Measurements from ENCODE around the gene ARHGAP42.

Gene ARHGAP42

DNA sequence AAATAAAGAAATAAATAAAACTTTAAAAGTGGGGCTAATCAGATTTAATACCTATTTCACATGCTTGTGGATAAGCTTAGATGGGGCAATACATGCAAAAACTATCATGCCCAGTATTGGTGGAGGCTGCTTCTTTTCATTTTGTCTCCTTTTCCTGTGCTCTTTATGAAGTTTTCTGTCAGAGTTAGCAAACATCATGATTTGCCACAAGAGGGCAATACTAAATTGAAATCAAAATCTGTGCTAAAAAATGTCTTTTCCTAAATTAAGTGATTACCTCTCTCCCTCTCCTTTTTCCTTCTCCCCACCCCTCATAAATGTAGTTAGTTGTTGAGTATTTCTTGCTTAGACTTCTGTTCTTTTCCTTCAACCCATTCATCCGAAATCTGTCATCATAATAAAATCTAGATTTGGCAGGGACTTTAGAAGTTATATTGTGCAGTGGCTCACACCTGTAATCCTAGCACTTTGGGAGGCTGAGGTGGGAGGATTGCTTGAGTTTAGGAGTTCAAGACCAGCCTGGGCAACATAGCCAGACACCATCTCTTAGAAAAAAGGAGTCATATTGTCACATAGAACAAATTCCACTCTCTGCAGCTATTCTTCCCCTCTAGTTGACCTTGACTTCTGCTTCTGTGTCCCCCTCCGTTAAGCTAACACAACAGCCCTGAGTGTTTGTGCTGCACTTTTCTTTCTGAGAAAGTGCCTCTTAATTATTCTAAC is 4.7 kb upstream of the ARHGAP42 start:
- DNase-seq (ENCODE audit: low read depth) = no peak

DNA sequence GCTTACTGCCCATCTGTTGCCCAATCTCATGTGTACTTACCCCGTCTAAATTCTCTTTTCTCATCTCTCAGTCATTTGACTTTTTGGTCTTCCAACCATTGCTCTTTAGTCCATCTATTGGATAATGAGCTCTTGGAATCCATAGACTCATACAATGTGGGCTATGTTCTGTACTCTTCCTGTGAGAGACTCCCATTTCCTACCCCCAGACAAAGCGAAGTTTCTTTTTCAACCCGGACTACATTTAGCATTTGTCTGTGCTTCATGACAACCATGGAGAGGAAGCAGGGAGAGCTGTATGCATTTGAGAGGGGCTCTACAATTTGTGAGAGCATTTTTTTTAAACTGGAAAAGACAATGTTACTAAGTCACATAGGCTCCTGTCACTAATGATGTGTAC is 4.0 kb upstream of the ARHGAP42 start:
- no peak for DNase-seq (ENCODE audit: low read depth)

DNA sequence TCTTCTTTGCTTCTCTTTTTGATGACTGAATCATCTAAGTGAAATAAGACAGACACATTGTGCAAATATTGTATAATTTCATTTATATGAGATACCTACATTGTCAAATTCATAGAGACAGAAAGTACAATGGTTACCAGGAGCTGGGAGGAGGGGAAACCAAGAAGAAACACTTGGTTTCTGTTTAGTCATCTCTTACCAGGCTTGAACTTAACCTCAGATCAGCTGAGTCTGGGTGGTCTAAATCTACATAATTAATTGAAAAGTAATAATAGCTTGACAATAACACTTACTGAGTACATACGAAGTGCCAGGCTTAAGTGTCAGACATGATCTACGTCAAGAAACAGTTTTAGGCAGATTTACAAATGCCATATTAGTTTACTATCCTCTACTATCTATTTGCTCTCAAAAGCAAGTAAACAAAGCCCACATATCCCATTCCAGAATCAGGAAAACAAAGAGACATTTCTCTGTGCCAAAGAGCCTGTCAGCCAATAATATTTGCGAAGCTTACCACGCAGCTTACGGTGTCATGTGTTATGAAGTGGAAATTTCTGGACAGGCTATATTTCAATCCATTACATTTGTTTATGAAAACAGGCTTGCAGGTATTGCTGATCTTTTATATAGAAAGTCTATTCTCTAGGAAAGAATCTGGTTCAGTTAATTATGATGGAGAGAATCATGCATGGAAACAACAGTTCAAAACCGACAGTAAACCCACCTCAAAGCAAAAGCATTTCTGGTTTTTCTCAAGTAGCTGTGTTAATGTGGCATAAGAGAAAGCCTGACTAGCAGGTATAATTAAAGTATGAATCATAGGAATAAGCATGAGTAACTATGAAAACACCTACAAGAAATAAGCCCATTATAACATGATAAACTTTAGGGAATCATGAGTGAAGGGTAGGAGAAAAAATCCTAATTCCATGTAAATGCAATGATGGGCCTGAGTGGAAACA is 2.7 kb upstream of the ARHGAP42 start:
- no peak for DNase-seq (ENCODE audit: low read depth)

DNA sequence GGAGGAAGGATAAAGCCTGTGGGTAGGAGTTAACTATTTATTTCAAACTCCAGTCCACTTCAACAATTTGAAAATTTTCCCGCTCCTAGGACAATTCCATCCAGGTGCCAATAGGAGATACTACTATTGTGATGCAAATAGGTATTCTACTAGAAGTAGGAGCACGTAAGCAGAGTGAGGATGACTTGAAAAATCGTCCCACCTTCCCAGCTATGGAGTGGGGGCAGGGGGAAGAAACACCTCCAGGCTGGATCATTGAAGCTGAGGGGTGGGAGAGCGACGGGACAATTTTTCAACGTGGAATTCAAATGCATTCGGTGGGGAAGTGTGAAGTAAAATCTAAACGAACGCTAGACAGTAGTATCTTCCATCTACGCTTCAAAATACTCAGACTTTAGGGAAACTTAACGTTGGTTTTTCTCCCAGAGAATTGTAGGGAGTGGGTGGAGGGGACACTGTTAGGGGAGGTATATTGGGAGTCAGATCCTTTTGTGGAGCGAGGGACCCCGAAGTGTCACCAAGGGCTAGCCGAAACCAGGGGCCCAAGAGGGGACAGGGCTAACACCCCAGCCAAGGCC is 523 bp upstream of the ARHGAP42 start:
- no peak for DNase-seq (ENCODE audit: low read depth)

DNA sequence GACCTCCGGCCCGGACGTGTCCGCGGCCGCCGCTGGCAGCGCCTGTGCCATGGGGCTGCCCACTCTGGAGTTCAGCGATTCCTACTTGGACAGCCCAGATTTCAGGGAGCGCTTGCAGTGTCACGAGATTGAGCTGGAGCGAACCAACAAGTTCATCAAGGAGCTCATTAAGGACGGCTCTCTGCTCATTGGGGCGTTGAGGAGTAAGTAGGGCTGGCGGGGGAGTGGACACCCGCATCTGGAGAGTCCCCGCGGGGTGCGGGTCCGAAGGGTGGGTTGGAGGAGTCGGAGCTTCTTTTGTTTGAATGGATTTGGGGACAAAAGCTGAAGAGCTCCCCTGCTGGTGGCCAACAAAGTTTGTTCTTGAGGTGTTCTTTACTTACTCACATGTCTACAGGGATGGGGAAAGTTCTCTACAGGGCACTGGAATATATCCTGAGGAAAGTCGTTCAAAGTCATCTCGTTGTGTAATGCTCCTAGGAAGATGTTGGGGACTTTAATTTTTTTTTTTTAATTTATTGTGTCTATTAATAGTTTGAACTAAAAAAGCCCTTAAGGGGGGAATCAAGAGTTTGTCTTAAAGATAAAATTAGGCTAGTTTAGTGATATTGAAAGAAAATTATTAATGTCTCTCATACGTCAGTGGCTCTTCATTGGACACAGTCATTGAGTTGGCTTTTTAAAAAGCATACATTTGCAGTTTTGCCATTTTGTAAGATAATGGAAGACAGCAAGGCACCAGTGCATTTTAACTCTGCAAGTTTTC is 725 bp downstream of the ARHGAP42 start:
- no peak for DNase-seq (ENCODE audit: low read depth)

DNA sequence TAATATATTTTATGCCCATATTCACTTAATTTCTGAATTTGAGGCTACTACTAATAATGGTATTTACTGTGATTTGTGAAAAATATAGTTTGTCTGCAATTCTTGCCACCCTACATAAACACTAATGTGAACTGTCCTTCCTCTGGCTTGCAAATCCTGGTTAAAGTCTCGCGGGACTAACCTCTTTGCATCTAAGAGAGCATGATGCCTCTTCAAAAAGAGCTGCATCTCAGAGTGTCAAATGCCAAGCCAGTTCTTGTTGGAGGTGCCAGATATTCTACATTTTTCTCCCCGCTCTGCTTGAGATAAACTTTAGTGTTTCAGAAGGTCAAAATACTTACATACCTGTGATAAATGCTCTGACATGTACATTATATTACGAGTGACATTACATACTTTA is 2.1 kb downstream of the ARHGAP42 start:
- DNase-seq (ENCODE audit: low read depth) = no peak

DNA sequence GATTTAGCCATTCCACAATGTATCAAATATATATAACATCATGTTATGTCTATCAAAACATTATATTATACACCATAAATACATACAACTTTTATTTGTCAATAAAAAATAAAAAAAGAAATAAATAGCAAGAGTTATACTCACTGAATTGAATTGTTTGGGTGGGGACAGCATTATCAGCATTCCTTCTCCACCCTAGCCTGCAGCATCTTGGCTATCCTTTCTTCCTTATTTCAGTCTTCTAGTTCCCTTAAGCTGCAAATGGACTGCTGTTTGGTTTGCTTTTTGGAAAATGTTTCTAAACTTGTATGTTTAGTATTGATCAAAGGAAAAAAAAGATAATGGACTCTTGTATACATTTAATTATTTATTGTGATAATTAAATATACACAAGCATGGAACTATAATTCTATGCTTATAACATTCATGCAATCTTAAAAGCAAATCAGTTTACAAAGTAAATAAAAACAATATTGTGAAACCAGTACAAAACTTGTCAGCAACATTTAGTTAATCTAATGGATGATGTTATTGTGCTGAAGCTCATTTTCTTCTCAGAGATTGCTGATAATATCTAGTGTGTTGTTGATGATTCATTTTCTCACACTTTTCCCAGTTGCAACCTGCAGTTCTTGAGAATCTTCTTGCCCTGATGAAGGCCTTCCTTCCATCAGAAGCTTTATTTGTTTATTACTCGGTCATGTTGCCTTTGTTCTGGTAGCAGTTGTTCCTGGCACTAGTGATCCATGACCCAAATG is 5.0 kb downstream of the ARHGAP42 start:
- DNase-seq (ENCODE audit: low read depth) = no peak

DNA sequence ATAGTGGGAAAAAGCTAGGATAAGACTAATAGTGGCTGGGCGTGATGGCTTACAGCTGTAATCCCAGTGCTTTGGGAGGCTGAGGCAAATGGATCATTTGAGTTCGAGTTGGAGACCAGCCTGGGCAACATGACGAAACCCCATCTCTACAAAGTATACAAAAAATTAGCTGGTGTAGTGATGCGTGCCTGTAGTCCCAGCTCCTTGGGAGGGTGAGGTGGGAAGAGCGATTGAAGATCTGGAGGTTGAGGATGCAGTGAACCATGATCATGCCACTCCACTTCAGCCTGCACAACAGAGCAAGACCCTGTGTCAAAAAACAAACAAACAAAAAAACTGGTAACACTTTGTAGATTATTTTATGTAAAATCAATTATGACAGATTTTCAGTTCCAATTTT is 8.8 kb downstream of the ARHGAP42 start:
- DNase-seq (ENCODE audit: low read depth) = no peak

DNA sequence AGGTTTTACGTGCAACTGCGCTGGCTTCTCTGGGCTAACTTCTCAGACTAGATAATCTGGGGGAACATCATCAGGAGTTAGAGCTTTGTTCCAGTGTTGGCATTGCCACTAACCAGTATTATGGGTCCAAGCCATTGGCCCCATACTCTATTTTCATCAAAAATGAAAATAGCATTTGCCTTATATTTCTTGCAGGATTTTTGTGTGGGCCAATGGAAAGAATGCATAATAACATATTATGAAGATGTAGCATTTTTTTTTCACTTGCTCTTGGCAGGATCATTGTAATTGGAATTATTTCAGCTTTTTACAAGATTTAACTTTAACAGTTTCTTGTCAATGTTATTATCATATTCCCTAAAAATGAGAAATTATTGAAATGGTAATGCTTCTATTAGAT is 16.1 kb downstream of the ARHGAP42 start:
- DNase-seq (ENCODE audit: low read depth) = no peak

DNA sequence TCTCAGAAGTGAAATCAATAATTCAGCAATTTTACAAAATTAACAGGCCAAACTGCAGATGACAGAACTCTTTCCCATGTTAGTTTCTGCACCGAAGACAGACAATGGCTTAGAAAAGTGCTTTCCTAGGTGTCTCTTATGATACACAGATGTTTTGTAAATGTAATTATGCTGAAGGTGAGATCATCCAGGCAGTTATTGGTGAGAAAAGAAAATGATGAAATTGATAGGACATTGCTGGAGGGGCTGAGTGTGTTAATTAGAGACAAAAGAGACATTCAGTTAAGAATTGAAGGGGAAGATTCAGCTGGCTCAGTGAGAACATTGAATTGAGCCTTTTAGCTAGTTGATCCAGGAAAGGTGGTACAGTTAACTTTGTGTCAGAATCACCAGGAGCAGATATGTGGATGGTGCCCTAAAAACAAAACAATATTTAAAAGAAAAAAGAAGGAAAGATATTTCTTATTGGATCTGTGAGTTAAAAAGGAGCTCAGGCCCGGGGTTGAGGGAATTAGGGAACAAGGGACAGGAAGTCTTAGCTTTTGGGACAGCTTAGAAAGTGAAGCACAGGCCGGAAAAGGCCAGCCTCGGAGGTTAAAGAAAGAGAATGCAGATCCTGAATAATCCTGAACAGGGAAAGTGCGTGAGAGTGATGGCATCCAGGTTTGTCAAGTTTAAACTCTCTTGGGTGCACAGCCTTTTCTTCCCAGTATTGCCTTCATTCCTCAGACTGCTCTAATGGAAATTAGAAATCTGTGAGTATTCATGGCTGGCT is 16.9 kb downstream of the ARHGAP42 start:
- no peak for DNase-seq (ENCODE audit: low read depth)

DNA sequence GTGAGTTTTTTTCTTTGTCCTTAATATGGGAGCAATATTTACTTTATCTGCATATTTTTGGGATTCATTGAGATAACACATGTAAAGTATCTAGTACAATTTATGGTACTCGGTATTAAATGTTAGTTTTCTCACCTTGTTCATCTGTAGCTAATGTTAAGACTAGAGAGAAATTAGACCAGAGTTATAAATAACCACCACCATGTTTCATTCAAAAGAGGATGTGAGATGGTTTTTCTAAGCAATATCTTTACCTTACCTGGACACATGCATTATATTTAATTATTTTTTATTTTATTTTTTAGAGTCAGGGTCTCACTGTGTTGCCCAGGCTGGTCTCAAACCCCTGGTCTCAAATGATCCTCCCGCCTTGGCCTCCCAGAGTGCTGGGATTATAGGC is 18.4 kb downstream of the ARHGAP42 start:
- no peak for DNase-seq (ENCODE audit: low read depth)

DNA sequence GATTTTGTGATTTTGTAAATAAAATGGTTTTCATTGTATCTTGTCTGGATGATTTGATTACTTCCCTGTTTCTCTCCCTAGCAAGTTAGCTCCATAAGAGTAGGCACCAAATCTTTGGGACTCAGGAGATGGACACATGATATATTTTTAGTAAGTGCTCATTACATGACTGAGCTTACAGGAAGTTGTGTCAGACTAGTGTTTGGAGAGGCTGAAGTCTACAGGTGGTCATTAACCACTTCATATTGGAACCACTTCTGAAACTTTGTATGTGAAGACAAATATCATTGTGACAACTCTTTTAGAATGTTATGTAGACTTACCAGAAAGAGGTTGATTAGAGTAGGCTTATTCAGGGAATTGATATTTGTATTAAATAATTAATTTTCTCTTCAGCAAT is 19.1 kb downstream of the ARHGAP42 start:
- DNase-seq (ENCODE audit: low read depth) = no peak

DNA sequence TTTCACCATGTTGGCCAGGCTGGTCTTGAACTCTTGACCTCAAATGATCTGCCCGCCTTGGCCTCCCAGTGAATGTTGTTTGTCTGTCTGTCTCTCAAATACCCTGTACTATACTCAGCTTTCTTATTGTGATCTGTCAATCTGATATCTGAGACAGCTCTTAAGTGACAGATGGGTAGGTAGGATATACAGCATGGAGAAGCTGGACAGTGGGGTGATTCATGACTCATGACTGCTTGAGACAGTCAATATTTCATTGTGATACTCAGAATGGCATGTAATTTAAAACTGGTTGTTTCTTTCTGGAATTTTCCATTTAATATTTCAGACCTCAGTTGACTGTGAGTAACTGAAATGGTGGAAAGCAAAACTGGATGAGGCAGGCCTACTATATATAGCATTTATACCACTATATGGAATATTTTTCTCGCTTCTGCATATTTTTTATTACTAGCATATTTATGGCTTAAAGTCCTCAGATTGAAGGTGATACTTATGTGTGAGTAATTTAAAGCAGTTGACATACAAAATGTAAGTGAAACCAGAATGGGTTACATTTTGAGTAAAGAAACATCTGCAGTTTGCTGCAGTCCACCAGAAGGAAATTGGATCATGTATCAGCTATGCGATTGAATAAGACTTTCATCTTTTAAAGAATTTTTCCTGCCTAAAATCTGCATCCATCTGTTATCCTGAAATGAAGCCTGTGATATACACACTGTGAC is 22.3 kb downstream of the ARHGAP42 start:
- DNase-seq (ENCODE audit: low read depth) = no peak

DNA sequence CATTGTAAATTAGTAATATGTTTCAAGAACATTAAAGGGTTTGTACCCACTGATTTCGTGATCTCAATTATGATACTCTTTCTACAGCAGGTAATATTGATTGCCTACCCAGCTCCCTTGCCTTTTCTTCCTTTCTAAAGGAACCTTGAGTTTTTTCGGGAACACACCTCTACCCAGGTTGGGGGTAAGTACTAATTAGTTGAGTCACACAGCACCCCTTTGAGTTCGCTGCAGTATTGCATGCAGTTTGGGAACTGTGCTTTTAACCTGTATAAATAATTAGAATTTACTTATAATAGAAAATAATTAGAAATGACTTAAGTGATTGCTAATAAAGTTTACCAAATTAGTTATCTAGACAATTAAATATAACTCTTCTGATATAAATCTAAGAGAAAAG is 24.9 kb downstream of the ARHGAP42 start:
- DNase-seq (ENCODE audit: low read depth) = no peak

DNA sequence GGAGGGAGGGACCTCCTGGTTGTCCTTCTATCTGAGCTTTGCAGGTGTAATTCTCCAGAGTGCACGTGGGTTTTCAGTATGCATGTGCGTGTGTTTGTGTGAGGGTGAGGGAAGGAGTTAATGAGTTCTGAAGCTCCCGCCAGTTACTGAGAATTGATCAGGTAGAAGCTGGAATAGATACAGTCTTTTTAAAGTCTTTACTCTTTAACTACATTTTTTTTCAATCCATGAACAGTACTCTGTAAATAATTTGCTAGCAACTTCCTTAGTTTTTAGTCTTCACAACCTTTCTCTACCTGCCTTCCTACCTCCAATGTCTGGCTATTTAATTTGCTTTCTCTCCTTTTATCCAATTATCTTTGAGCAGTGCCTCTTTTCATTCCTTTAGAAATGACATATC is 25.5 kb downstream of the ARHGAP42 start:
- DNase-seq (ENCODE audit: low read depth) = no peak

DNA sequence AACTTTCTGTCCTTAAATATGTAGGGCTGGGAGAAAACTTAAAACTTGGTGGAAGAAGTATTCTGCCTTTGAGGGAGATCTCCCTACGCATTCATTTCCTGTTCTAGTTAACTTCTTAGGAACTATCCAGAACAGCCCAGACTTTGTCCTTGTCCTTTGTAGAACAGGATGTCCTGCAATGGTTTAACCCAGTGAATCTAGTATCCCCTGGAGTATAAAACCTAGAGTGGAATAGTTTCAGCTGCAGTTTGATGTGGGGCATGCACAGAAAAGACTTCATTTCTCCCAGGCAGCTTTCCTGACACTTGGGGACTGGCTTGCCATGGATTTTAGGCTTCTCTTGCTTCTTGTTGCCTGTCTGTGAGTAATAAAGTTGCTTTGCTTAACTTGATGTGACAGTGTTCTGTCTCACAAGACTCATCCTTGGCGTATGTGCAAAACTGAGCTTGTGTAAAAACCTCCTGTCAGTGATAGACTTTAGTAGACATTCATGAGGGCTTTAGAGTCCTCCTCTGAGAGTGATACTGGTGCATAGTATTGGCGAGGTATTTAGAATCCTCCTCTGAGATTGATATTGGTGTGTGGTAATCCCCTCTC is 28.2 kb downstream of the ARHGAP42 start:
- DNase-seq (ENCODE audit: low read depth) = no peak

DNA sequence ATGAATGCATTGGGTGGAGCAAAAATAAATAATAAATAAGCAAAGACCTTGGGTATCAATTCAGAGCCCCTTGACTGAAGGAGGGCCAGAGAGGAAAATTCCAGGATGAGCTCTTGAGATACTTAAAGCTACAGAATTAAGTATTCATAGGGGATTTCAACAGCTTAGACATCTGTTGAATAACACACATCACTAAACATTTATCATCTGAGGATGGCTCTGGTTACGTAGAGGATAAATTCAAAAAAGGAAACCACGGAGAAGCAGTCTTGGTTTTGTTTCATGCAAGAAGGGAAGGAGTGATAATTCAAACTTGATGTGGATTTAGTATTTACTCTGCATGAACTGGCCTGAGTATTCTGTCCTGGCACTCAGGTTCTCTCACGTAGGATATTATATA is 29.8 kb downstream of the ARHGAP42 start:
- DNase-seq (ENCODE audit: low read depth) = no peak

DNA sequence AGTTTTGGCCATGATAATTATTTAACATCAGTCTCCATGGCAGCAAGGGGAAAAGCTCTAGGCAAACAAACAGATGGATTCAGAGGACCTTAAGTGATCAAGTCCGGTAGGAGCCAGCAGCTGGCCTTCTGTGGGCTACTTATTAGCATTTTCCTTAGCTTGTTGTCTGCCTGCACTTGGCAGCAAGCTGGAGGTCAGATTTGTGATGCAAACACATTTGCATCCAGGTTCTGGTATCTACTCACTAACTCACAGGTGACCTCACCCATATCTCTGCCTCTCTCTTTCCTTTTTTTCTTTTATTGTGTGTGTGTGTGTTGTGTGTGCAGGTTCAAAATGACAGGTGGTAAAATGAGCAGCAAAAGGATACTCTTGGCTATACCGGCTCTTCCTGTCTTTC is 32.3 kb downstream of the ARHGAP42 start:
- DNase-seq (ENCODE audit: low read depth) = no peak

DNA sequence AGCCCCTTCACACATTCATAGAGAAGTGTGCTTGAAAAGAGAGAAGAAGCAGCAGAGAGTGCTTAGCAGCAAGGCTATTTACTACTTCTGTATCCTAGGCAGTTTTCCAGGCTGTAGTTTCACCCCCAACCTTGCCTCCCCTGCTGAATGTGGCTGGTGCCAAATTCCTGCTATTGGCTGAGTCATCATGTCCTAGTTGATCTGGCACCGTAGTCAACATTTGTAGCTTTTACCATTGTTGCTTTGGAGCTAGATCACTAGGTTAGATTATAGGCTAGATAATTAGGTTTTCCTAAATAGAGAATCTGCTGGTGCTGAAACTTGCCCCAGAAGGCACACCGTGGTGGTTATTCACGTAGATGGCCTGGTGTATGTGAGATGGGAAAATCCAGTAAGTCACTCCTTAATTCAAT is 32.7 kb downstream of the ARHGAP42 start:
- no peak for DNase-seq (ENCODE audit: low read depth)

DNA sequence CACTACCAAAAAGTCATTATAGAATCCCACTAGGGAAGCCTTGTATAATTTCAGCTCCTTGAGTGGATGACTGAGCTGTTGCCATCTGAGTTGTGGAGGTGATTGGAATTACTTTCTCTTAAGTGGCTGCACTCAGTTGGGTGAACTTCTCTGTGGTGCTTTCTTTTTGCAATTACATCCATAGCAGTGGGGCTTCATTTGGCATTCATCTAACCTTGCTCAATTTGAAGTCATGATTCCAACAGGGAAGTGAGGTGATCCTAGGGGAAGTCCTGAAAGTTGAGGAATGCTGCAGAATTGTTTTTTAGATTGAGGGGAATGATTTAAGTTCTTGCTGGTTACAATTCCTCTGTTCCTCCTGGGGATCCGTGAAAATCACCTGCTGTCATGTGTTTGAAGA is 39.6 kb downstream of the ARHGAP42 start:
- DNase-seq (ENCODE audit: low read depth) = no peak
